SK-N-SH treated with all-trans-retinoic acid at 6 μM for 48 hours (cell line): ENCODE measurements around the gene KLHDC4.
"Not testable (repeated sequence)": the region's sequence is repeated elsewhere in the genome, so short reads cannot be mapped to it uniquely, and the experiment has no call there.

Source experiments
- ATAC-seq: fragments of 200-7000 bp; cut with Tn5 transposase; 3 replicates; pipeline ENCODE4 v1.9.1; 2020; ENCODE audit warnings: mild to moderate bottlenecking, moderate library complexity
- ARNTL ChIP-seq: fragments of 450-650 bp; formaldehyde crosslinking; IDR thresholded peaks from 2 replicates; pipeline ENCODE4 v1.5.0; 2020; ENCODE audit warnings: low read depth, mild to moderate bottlenecking, moderate library complexity, borderline replicate concordance
- BACH2 ChIP-seq: fragments of 250-450 bp; sonication (Bioruptor Pico); IDR thresholded peaks from 2 replicates; pipeline ENCODE4 v1.9.0; 2021; ENCODE audit warnings: mild to moderate bottlenecking, borderline replicate concordance
- CREB5 ChIP-seq: fragments of 250-450 bp; sonication (Bioruptor Pico); IDR thresholded peaks from 2 replicates; pipeline ENCODE4 v1.5.1; 2020; ENCODE audit warnings: low read depth, mild to moderate bottlenecking, moderate library complexity
- CSDC2 ChIP-seq: fragments of 250-450 bp; sonication (Bioruptor Pico); IDR thresholded peaks from 2 replicates; pipeline ENCODE4 v1.5.0; 2020; ENCODE audit warnings: mild to moderate bottlenecking, moderate library complexity
- ESRRG ChIP-seq: fragments of 250-450 bp; sonication (Bioruptor Pico); IDR thresholded peaks from 2 replicates; pipeline ENCODE4 v1.6.1; 2021; ENCODE audit warnings: mild to moderate bottlenecking
- GLIS3 ChIP-seq: fragments of 250-450 bp; sonication (Bioruptor Pico); IDR thresholded peaks from 2 replicates; pipeline ENCODE4 v1.5.0; 2020; ENCODE audit warnings: mild to moderate bottlenecking, moderate library complexity
- OSR1 ChIP-seq: fragments of 250-450 bp; sonication (Bioruptor Pico); IDR thresholded peaks from 2 replicates; pipeline ENCODE4 v1.8.0; 2022; ENCODE audit warnings: moderate library complexity, mild to moderate bottlenecking, inconsistent platforms
- PATZ1 ChIP-seq: fragments of 250-450 bp; sonication (Bioruptor Pico); IDR thresholded peaks from 2 replicates; pipeline ENCODE4 v1.8.0; 2020; ENCODE audit warnings: mild to moderate bottlenecking, moderate library complexity, borderline replicate concordance
- PPARA ChIP-seq: fragments of 250-450 bp; sonication (Bioruptor Pico); IDR thresholded peaks from 2 replicates; pipeline ENCODE4 v1.5.0; 2020; ENCODE audit warnings: mild to moderate bottlenecking, borderline replicate concordance
- RARB ChIP-seq: fragments of 250-450 bp; sonication (Bioruptor Pico); IDR thresholded peaks from 2 replicates; pipeline ENCODE4 v1.8.0; 2021; ENCODE audit warnings: mild to moderate bottlenecking, moderate library complexity
- SNAI2 ChIP-seq: fragments of 250-450 bp; sonication (Bioruptor Pico); IDR thresholded peaks from 2 replicates; pipeline ENCODE4 v1.5.0; 2020; ENCODE audit warnings: mild to moderate bottlenecking, moderate library complexity
- TCF4 ChIP-seq: fragments of 250-450 bp; sonication (Bioruptor Pico); IDR thresholded peaks from 2 replicates; pipeline ENCODE4 v1.8.0; 2021; ENCODE audit warnings: mild to moderate bottlenecking, moderate library complexity, borderline replicate concordance
- TOX ChIP-seq: fragments of 250-450 bp; sonication (Bioruptor Pico); IDR thresholded peaks from 2 replicates; pipeline ENCODE4 v1.8.0; 2021; ENCODE audit warnings: mild to moderate bottlenecking, moderate library complexity, borderline replicate concordance
- TSHZ2 ChIP-seq: fragments of 250-450 bp; sonication (Bioruptor Pico); IDR thresholded peaks from 2 replicates; pipeline ENCODE4 v1.5.0; 2020; ENCODE audit warnings: mild to moderate bottlenecking, moderate library complexity
- ZFP30 ChIP-seq: fragments of 450-650 bp; formaldehyde crosslinking; IDR thresholded peaks from 2 replicates; pipeline ENCODE4 v1.5.0; 2022; ENCODE audit warnings: mild to moderate bottlenecking, moderate library complexity
- ZNF70 ChIP-seq: fragments of 450-650 bp; formaldehyde crosslinking; IDR thresholded peaks from 2 replicates; pipeline ENCODE4 v1.5.0; 2020; ENCODE audit warnings: mild to moderate bottlenecking, moderate library complexity
- ZNF8 ChIP-seq: fragments of 450-650 bp; formaldehyde crosslinking; IDR thresholded peaks from 2 replicates; pipeline ENCODE4 v1.5.0; 2020; ENCODE audit warnings: mild to moderate bottlenecking, moderate library complexity

KLHDC4 gene

GRCh38 chr16:87723226-87723623, 42.6 kb downstream of the KLHDC4 start (continued):
- TF ChIP-seq PATZ1 (no peak), SNAI2 (no peak; the same call in 1 of the 2 replicates), PPARA (CRISPR knock-in tag) (no peak), ZNF70 (CRISPR knock-in tag) (no peak)

GRCh38 chr16:87722590-87723225, 43.1 kb downstream of the KLHDC4 start:
- no peak; the same call in 1 of the 3 replicates for ATAC-seq
- TF ChIP-seq ESRRG (CRISPR knock-in tag) = no peak
- 0 out of 2 replicates have a peak, but pooled peaks have one; percentile 17 for TF ChIP-seq SNAI2
- TF ChIP-seq BACH2 = no peak

- no peak for ATAC-seq
- TF ChIP-seq ZNF8 (CRISPR knock-in tag) (no peak), CREB5 (no peak), PATZ1 (no peak)
Measured at GRCh38 chr16:87721622-87722585, 43.9 kb downstream of the KLHDC4 start.

- TF ChIP-seq TSHZ2 (CRISPR knock-in tag) = no peak
- no peak for TF ChIP-seq ZNF70 (CRISPR knock-in tag)
- no peak for TF ChIP-seq OSR1 (CRISPR knock-in tag)
- no peak for TF ChIP-seq RARB (CRISPR knock-in tag)
- TF ChIP-seq ZFP30 (CRISPR knock-in tag) = no peak
- TF ChIP-seq GLIS3 (CRISPR knock-in tag) = no peak
- no peak for TF ChIP-seq ARNTL
- no peak for TF ChIP-seq TCF4 (CRISPR knock-in tag)
- no peak for TF ChIP-seq CSDC2 (CRISPR knock-in tag)
- no peak for TF ChIP-seq TOX (CRISPR knock-in tag)
- no peak for TF ChIP-seq BACH2
- ATAC-seq = no peak
Measured at GRCh38 chr16:87720446-87720845, 45.3 kb downstream of the KLHDC4 start.

- ATAC-seq = not testable (repeated sequence)
Measured at GRCh38 chr16:87718831-87719230, 47.0 kb downstream of the KLHDC4 start.
